GM18519 (cell line): Measurements from ENCODE around the gene GRM8.
"Not testable (repeated sequence)": the region's sequence is repeated elsewhere in the genome, so short reads cannot be mapped to it uniquely, and the experiment has no call there.

Experiments
- ATAC-seq: cut with Tn5 transposase; IDR thresholded peaks from one replicate; pipeline ENCODE4 v1.9.1; 2021; ENCODE audit warnings: mild to moderate bottlenecking, moderate library complexity; ENCODE audit not compliant: unreplicated experiment, low FRiP score

The GRM8 gene

GRCh38 chr7:126953461-126953860, 299.3 kb downstream of the GRM8 start:
- ATAC-seq, result no peak

GRCh38 chr7:126948664-126949063, 304.1 kb downstream of the GRM8 start:
- no peak for ATAC-seq

GRCh38 chr7:126940723-126941307, 311.9 kb downstream of the GRM8 start:
- no peak for ATAC-seq

GRCh38 chr7:126937171-126937570, 315.6 kb downstream of the GRM8 start:
- no peak for ATAC-seq

- ATAC-seq, result no peak
Measured at GRCh38 chr7:126931581-126931980, 321.2 kb downstream of the GRM8 start.

- ATAC-seq, result no peak
Measured at GRCh38 chr7:126930166-126930565, 322.6 kb downstream of the GRM8 start.

GRCh38 chr7:126924477-126924876, 328.3 kb downstream of the GRM8 start:
- no peak for ATAC-seq

GRCh38 chr7:126911627-126912026, 341.1 kb downstream of the GRM8 start:
- ATAC-seq, result not testable (repeated sequence)

GRCh38 chr7:126908564-126908963, 344.2 kb downstream of the GRM8 start:
- not testable (repeated sequence) for ATAC-seq

GRCh38 chr7:126907657-126908056, 345.1 kb downstream of the GRM8 start:
- not testable (repeated sequence) for ATAC-seq

- ATAC-seq, result not testable (repeated sequence)
Measured at GRCh38 chr7:126905255-126905654, 347.5 kb downstream of the GRM8 start.

GRCh38 chr7:126901041-126901765, 351.5 kb downstream of the GRM8 start:
- ATAC-seq, result not testable (repeated sequence)

GRCh38 chr7:126887980-126888379, 364.8 kb downstream of the GRM8 start:
- not testable (repeated sequence) for ATAC-seq

GRCh38 chr7:126887560-126887959, 365.2 kb downstream of the GRM8 start:
- not testable (repeated sequence) for ATAC-seq

GRCh38 chr7:126882730-126883129, 370.0 kb downstream of the GRM8 start:
- not testable (repeated sequence) for ATAC-seq

GRCh38 chr7:126881908-126882307, 370.8 kb downstream of the GRM8 start:
- ATAC-seq, result not testable (repeated sequence)

GRCh38 chr7:126881315-126881714, 371.4 kb downstream of the GRM8 start:
- no peak for ATAC-seq

- not testable (repeated sequence) for ATAC-seq
Measured at GRCh38 chr7:126876536-126876935, 376.2 kb downstream of the GRM8 start.

GRCh38 chr7:126856691-126857291, 395.9 kb downstream of the GRM8 start:
- ATAC-seq, result peak; percentile 81

GRCh38 chr7:126845331-126845730, 407.4 kb downstream of the GRM8 start:
- ATAC-seq, result no peak

- no peak for ATAC-seq
Measured at GRCh38 chr7:126843883-126844282, 408.9 kb downstream of the GRM8 start.

GRCh38 chr7:126843336-126843735, 409.4 kb downstream of the GRM8 start:
- no peak for ATAC-seq
